GM10847 (cell line): ENCODE results near the gene C9orf50.

Experiments
- POLR2A ChIP-seq: IDR thresholded peaks from 2 replicates; pipeline ENCODE4 v1.6.1; 2011; ENCODE audit not compliant: insufficient read length; ENCODE audit errors: extremely low read depth

Gene C9orf50

DNA sequence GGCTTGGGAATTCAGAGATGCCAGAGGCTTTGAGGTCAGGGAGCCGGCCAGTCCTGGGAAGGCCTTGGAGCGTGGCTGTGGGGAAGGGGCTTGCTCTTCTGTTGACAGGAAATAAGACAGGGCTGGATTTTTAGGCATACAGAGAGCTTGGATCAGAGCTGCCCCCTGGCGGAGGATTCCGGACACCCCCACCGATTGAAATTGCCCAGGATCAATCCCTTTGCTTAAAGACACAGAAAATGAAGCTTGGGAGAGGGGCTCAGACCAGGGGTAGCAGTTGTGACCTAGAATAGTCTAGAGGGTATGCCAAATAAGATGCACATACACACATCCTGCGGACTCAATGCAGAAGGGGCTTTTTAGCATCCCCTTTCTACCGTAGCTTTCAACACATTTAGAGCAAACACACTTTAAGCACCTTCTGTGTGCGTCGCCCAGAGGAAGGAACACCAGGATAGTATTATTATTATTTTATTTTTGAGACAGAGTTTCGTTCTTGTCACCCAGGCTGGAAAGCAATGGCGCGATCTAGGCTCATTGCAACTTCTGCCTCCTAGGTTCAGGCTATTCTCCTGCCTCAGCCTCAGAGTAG is 3.4 kb upstream of the C9orf50 start:
- no peak for TF ChIP-seq POLR2A

DNA sequence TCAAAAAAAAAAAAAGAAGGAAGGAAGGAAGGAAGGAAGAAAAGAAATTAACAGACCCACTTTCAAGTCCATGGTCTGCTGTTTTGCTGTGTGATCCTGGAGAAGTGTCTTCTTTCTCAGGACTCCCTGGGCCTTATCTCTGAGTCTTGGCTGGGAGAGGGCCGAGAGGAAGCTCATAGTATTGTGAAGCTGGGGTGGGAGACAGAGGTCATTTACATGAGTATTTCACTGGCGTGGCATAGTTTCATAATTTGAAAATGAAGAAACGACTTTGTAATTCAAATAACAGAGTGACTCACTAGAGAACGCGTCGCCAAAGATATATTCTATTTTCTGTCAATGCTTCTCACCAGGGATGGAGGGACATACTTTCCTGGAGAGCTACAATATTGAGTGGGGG is 2.4 kb upstream of the C9orf50 start:
- no peak for TF ChIP-seq POLR2A

DNA sequence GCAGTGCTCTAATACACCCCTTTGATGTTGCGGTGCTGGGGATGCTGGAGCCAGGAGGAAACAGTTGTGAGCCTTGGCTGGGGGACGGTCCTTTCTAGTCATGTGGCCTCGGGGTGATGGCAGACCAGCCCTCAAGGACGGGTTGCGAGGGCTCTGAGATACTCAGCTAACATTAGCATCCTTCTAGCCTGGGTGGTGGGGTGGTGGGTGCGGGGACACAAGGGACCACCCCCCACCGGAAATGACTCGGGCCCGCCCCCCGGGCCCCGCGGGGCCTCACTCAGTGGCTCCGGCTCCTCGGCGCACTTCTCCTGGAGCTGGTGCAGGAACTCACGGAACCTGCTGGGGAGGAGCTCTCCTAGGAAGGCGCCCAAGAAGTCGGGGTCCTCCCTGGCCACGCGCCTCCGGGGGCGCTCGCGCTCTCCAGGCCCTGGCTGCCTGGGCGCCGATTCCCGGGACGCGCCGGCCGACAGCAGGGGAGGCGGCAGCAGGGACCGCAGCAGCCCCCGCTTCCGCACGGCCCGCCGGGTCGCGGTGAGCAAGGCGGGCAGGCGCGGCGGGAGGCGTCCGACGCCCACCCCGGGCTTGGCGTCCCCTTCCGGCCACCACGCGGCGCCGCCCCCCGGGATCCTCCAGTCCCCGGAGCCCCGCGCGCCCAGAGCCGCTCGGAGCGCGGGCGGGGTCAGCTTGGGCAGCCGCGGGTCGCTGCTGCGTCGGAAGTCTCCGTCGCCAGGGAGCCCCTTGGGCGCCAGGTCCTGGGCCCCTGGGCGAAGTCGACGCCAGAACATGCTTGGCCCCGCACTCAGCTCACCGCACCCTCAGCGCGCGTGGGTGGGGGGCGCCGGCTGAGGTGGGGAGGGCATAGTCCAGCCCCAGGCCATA is 873 bp downstream of the C9orf50 start:
- TF ChIP-seq POLR2A: no peak

DNA sequence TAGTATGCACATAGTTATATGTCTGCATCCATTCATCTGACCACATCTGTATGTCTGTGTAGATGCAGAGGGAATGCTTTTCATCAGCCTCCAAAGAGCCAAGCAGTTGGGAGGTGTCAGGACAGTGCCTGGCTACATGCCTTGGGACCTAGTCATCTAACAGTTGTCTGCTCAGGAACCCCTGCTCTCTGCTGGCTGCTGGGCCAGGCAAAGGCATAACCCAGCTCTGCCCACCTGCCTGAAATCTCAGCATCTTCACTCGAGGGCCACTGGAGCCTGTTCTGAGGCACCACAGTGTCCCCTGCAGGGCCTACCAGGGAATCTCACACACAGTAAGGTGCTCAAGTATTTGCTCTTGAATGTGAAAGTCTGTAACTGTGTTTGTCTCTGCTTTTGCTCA is 3.7 kb downstream of the C9orf50 start:
- TF ChIP-seq POLR2A: no peak

DNA sequence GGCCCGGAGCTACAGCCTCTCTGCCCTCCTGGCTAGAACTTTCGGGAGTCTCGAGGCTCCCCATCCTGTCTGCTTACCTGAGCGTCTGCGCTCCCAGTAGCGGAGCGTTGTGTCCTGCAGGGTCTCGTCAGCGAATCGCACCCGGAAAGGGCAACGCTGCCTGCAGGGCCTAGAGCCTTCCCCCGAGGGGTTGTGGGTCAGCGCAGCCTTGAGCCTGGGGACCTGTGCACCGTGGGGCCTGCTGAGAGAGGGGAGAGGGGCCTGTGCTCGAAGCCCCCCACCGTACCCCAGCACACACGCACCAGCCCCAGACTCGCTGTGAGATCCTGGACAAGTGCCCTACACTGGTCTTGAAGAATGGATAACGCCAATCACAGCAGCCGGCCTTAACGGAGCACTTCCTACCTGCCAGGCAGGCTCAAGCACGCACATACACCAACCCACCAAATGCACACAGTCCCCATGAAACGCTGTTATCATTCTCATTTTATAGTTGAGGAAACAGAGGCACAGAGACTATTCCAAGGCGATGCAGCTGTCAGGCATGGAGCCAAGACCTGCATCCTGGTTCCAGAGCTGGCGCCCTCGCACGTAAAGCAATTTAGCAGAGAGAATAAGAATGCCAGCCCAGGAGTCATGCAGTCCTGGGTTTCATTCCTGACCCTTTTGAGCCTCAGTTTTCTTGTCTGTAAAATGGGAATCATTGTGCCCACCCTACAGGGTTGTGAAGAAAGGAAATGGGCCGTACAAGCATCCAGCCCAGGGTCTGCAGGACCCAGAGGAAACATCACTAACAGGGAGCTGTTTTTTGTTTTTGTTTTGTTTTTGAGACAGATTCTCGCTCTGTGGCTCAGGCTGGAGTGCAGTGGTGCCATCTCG is 5.3 kb downstream of the C9orf50 start:
- no peak for TF ChIP-seq POLR2A

DNA sequence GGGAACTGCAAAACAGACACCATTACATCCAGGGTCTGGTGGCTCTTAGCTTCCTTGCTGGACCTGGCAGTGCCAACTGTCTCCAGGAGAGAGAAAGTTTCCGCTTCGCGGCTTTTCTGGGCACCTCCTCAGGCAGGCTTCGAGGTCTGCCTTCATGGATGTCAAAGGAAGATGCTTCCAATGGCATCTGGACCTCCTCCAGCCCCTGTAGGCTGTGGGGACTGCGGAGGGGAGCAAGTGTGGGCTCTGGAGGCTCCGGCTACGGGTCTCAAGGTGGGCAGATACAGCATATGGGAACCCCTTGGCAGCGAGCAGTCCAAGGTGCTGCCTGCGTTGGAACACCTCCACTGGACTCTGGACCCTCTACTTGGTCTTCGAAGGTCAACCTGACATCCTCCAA is 6.0 kb downstream of the C9orf50 start:
- no peak for TF ChIP-seq POLR2A

DNA sequence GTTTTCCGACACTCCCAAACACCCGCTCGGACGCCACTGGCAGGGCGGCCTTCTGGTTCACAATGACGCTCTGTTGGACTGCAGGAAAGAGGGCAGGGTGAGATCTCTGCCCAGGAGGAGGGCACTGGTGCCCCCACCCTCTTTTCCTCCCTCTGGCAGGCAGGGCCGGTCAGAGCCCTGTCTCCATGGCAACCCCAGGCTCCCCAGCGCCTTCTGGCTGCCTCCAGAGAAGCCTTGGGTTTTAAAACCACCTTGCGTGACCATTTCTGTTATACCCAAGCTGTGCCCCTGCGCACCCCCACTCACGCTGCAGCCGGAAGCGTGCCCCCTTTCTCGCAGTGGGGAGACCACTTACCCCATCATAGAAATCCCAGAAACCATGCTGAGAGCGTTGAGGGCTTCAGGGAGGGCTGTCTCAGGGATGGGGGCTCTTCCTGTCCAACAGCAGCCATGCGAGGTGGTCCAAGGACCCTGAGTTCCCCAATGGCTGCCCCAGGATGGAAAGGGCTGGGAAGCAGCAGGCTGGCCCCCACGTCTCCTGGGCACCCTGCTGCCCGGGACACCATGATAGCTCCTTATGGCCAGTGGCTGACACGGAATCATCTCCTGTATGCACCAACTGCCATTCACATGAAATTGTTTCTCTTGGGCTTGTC is 7.3 kb downstream of the C9orf50 start:
- TF ChIP-seq POLR2A: no peak

DNA sequence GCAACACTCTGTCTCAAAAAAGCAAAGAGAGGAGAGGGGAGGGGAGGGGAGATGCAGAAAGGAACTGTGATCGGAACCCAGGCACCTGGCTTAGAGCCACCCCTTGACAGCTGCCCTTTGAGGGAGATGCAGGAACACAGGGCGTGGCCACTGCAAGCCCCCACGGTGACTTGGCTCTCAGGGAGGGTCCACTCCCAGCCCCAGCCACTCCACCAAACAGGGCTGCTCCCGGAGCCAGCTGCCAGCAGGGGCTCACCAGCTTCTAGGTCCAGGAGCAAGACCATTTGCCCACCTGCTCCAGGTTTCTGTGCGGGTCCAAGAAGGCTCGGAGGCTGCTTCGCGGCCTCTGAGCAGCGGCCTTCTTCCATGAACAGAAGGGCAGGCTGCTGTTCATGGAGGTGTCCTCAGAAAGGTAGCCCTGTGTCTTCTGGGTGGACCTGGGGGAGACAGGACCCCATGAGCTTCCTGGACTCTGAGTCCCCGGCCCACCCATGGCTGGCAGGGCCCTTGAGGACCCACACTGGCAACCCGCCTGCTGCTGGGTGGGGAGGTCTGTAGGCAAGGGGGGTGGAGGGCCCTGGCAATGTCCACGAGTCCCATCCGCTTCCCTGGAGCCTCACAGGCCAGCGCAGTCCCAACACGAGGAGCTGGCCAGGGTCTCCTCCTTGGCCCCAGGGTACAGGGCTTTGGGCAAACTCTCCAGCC is 7.9 kb downstream of the C9orf50 start:
- TF ChIP-seq POLR2A: no peak

DNA sequence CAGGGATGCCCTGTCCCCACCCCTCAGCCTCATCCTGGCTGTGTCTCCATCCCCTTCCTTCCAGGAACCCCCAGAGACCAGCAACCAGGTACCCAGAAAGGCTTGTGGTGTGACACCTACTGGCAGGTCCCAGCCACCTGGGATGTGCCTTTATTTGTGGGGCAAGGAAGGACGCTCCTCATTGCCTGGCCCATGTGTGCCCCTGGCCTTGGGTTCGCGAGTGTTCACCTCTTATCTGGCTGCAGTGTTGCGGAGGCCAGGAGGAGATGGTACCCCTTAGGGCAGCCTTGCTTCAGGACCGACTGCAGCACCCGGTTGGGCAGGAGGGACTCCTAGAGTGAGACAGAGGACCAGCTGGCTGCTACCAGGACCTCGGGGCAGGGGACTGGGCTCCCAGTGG is 8.8 kb downstream of the C9orf50 start:
- no peak for TF ChIP-seq POLR2A

DNA sequence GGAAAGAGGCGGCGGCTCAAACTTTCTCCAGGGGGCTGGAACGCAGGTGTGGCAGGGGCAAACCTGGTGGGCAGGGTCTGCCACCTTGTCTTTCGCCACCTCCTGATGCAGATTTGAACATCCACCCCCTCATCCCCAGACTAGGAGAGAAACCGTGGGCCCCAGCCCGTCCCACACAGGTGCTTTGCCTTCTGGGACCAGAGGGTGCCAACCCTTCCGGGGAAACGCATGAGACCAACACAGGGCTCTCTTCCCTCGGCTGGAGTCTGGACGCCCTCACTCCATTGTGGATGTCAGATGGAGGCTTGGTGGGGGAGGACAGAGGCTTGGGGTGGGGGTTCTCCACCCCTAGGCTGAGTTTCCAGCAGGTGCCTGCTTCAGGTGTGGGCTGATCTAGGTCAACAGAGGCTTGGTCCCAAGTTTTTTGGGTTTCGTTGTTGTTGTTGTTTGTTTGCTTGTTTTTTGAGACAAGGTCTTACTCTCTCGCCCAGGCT is 9.5 kb downstream of the C9orf50 start:
- no peak for TF ChIP-seq POLR2A

DNA sequence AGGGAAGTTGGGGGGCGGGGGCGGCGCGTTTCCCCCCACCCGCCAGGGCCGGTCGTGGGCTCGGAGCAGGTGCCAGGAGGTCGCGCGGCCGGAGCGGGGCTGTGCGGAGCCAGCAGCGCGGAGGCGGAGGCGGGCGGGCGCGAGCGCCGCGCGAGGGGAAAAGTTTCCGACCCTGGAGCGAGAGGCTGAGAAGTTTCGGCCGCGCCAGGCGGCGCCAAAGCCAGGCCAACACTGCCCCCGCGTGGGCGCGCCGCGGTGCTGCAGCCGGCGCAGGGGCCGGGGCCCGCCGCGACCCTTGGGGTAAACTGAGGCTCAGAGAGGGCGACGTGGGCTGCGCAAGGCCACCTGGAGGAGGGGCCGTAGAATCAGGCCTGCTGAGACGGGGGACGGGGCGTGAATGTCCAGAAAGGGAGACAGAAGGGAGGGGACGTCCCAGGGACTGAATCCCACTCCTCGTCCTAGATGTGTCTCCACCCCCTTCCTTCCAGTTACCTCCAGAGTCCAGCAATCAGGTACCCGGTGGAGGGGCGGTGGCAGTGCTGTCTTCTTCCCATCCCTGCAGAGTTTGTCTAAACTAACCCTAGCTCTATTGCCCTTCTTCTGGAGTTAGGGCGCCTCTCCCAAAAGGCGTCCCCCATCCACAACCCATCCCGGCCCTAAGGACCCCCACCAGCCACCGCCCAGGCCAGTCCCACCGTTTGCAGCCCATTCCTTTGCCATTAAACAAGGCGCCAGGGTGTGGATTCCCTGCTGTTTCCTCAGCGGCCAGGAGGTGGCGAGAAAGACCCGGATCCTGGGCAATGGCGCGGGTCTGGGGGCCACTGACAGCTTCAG is 10.2 kb downstream of the C9orf50 start:
- TF ChIP-seq POLR2A: no peak

DNA sequence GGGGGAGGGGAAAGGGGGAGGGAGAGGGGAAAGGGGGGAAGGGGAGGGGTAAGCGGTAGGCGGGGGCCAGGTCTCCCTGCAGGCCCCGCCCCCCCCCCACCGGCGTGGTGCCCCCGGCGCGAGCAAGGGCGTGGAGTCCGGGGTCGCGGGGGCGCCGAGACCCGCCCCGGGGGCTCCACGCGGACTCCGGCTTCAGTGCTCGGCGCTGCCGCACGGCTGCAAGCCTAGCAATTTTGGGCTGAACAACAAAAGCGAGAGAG is 10.8 kb downstream of the C9orf50 start:
- no peak for TF ChIP-seq POLR2A

DNA sequence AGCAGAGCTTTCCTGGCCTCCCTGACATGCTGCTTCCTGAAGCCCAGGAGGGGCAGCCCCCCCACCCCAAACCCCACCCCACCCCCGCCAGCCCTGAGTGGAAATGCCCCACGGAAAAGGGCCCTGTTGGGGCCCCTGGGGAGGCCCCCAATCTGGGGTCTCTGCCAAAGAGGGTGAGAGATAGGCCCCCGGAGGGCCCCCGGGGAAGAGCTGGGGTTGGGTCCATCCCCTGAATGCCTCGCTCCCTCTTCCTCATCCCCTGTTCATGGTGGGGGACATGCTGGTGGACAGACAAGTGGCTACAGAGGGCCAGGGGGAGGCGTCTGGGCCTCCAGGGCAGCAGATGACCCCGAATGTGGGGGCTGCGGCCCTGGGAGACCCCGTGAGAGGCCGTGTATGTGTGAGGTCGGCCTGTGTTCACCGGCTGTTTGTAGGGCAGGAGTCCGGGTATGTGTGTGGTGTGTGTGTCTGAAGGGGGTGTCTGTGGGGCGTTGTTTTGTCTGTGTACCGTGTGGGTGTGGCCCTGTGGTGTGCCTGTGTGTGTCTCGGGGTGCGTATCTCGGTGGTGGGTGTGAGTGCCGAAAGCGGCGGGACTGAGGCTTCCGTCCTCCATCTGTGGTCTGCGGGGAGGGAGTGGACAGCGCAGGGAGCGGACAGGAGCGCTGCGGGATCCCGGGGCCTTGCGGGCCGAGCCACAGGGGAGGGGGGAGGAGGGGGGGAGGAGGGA is 11.3 kb downstream of the C9orf50 start:
- TF ChIP-seq POLR2A: no peak

DNA sequence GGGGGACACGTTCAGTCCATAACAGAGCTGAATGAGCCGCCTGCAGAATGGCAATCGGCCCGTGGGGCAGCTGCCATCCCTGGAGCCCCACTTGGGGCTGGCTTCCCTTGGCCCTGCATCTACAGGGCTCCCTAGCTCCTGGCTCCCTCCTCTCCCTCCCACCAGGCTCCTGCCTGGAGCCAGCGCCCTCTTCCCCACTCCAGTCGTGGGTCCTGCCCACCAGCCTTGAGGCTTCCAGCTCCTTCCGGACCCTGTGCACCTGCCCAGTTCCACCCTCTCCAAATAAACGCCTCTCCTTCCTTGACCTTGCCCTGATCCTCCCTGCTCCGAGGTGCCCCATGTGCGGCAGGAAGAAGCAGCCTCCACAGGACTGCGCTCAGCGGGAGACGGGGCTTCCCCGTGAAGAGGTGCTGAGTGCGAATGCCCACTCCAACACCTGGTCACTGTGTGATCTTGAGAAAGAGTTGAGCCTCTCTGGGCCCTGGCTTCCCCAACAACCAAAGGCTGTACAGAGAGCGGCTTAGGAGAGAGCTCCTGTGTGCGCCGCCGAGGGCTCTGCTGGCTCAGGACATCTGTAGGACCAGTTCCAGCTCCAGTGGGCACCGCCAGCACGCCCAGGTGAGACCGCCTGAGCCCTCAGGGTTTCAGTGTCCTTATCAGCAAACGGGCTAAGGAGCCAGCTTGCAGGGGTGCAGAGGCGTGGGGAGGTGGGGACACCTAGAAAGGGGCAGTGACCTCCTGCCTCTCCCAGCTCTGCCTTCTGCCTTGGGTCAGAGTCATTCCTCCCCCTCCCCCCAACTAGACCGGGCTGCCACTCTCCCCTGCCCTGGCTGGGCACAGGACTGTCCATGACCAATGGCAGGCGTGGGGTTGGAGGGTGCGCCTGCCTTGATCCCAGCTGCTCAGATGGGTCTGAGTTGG is 12.1 kb downstream of the C9orf50 start:
- TF ChIP-seq POLR2A: no peak
